NCI-H510A treated with DMSO at 0.1 percent for 48 hours (cell line): Measurements from ENCODE around the gene WWOX.

Experiments
- DNase-seq: peaks from one replicate; lab custom pipeline; 2025; lab: John Stamatoyannopoulos, UW

Gene WWOX

GRCh38 chr16:78195797-78196196 lies 96.3 kb downstream of the WWOX start:
- DNase-seq: no peak

- DNase-seq: no peak
Measured at GRCh38 chr16:78196502-78196901, 97.0 kb downstream of the WWOX start.

- peak; percentile 10 for DNase-seq
Measured at GRCh38 chr16:78198288-78198687, 98.8 kb downstream of the WWOX start.

DNA sequence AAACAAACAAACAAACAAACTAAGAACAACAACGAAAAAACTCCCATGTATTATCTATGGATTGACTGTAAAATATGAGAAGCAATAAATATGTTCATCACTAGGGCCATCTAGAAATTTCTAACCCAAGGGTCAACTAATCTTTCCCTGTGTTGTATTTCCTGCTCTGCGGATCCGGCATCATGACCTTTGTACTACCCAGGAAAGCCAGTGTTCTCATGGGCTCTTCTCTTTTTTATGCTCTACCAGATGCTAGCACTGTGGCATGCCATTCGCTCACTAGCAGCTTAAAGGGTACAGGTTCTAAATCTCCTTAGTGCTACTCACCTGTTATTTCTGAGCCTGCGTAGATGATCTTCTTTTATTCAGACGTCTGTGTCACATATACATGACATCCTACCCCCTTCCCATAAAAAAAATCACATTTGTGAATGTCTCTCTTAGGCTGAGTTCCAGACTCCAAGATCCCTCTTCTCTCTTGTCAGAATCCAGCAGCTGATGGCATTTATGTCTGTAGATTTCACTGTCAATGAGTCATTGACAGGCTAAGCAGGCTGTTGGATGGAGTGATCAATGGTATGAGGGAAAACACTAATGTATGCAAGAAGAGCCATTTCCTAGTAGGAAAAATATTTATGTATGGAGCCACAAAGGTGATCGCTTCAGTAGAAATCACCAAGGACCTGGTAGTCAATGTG lies 100.0 kb downstream of the WWOX start:
- no peak for DNase-seq

DNA sequence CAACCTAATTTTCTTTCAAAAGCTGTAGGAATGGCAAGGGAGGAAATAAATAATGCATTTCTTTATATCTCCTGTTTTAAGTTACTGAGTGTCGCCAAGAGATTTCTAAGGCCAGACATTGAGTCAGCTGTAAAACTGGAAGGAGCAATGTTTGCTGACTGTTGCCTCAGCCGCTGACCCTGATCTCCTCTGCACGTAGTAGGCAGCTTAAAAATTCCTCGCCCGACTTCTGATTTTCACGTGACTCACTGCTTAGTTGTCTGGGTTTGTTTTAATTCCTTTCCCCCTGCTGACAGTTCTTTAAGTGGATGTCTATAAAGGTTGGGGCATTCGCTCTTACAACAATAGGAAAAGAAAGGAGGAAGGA lies 100.6 kb downstream of the WWOX start:
- DNase-seq: no peak

DNA sequence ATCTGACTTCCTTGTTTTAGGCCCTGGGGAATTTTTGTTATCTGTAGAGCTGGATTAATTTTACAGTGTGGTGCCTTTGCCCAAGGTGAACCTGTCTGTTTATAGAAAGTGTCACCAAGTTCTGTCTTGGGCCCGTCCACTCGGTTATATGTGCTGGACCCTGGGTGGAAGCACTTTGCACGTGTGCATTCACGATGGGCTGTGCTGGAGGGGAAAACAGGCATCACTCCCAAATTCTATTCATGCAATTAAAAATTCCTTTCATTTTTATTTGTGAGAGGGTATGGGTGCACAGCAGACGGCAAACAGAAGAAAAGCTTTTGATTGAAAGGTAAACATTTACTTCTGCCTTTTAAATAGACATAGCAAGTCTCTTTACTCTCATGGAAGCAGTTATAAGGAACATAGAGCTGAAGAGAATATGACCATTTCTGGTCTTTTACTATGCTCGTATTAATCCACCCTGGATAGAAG lies 101.2 kb downstream of the WWOX start:
- peak; percentile 13 for DNase-seq

DNA sequence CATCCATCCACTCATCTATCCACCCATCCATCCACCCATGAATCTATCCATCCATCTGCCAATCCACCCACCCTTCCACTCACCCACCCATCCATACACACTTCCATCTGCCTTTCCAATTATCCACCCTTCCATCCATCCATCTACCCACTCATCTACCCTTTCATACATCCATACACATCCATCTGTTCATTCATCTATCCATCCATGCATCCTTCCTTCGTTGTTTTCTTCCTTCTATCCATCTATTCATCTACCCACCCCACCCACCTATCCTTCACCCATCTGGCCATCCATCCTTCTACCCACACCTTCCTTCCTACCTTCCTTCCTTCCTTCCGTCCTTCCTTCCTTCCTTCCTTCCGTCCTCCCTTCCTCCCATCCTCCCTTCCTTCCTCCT lies 106.1 kb downstream of the WWOX start:
- DNase-seq: no peak

- no peak for DNase-seq
Measured at GRCh38 chr16:78206623-78207223, 107.3 kb downstream of the WWOX start.

- DNase-seq: peak; percentile 29
Measured at GRCh38 chr16:78209951-78210661, 110.7 kb downstream of the WWOX start.

DNA sequence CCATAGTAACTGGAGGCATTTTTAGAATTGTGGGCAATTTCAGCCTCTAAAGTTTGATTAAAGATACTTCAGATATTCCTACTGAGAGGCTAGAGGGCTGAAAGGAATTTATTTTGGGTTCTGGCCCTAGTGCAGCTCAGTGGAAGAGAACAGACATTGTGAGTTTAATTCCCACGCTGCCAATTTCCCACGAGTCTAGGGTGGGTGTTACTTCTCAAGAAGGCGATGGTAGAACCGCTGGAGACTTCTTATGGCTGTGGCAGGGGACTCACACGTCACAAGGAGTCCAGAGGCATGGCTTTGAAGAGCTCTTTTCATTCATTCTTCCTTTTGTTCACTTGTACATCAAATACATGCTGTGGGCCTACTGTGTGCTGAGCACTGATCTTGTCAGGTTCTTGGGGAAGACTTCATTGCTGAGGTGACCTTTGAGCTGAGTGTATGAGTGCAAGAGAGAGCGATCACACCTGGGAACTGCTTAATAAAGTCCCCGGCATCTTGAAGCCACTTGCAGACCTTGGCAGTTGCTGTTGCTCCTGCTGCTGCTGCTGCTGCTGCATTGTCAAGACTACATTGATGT lies 111.7 kb downstream of the WWOX start:
- no peak for DNase-seq

GRCh38 chr16:78211946-78212345 lies 112.5 kb downstream of the WWOX start:
- no peak for DNase-seq

- DNase-seq: no peak
Measured at GRCh38 chr16:78212674-78213073, 113.2 kb downstream of the WWOX start.

DNA sequence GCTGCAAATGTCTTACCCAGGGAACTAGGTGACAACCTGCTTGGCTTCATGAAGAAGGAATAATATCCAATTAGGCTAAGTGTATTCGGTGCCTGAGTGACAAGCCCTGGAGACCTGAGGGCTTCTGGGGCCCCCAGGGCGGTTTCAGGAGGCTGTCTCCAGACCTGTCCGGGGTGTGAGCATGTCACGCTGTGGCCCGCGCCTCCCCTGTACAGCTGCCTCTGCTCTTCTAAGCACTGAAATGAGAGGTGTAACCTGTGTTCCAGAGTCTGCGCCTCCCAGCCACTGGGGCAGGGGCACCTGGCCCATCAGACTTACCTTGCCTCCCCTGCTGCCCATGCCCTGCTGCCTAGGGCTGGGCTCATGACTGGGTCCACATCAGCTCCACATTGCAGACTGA lies 114.3 kb downstream of the WWOX start:
- no peak for DNase-seq

DNA sequence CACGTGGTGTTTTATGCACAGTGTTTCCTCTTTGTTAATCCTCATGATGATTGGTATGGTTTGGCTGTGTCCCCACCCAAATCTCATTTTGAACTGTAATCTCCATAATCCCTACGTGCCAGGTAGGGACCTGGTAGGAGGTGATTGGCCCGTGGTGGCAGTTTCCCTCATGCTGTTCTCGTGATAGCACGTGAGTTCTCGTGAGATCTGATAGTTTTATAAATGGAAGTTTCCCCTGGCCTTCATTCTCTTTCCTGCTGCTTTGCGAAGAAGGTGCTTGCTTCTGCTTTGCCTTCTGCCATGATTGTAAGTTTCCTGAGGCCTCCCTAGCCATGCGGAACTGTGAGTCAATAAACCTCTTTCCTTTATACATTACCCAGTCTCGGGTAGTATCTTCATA lies 115.8 kb downstream of the WWOX start:
- DNase-seq: no peak

DNA sequence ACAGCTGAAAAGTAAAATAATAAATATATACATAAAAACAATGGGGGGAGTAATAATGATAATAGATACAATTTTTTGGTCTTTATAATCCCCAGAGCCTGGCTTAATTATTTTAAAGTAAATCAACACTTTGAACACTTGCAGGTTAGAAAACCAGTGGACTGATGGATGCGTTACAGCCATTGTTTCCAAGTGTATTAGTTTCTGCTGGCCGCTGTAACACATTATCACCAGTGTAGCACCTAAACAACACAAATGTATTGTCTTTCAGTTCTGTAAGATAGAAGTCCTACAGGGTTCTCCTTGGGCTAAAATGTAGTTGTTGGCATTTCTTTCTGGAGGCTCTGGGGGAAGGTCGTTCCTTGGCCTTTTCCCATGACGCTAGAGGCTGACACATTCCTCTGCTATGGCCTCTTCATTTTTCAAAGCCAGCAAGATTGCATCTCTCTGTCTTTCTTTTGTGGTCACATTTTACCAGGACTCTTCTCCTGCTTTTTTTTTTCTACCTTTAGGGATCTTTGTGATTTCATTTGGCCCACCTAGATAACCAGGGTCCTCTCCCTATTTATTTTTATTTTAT lies 116.8 kb downstream of the WWOX start:
- no peak for DNase-seq

- no peak for DNase-seq
Measured at GRCh38 chr16:78217276-78217675, 117.8 kb downstream of the WWOX start.

- no peak for DNase-seq
Measured at GRCh38 chr16:78218279-78218678, 118.8 kb downstream of the WWOX start.

DNA sequence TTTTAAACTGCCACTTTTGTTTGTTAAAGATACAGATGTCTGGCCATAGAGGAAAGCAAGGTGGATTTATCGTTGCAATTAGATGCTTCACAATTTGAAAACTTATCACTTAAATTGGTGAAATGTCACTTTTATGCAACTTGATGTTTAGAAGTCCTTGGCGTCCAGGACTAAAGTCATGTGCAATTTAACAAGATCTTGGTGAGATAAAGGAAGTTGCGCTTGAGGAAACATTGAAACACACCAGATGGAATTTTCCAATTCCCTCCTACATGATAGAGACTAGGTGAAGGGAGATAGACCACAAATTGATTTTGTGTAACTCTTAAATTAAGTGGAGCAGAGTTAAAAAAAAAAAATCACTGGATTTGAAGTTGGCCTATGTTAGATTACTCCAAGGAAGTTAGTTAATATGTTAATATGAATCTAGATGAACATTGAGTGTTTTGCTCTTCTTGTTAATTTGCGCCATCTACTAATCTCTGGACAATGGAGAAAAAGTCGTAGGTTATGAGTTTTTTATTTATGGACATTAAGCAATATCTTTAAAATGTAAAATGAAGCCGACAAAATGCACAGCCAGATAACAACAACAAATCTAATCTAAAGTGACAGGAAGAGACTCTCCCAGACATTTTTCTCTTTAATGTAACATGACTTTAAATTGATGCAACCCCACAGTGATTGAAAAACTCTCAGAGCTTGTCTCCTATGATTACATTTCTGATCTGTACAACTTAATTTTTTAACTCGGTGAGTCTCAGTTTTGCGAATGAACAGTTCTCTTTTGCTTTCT lies 119.6 kb downstream of the WWOX start:
- no peak for DNase-seq

- no peak for DNase-seq
Measured at GRCh38 chr16:78220571-78220970, 121.1 kb downstream of the WWOX start.

DNA sequence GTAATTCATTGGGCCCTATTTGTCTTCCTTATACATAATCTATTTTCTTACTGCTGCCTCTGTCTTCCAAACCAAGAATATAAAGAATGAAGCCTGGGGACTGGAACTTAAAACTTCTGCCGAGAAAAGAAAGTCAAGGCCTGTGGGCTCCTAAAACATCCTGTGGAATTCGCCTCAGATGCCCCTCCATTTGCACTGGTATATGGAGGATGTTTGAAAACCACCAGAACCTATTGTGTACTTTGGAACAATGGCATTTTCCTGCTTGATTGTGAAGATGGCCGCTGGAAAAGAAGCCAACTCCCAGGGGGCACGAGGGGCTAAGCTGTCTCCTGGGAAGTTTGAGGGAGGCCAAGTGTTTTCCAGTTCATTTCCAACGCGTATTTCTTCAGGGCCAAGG lies 122.4 kb downstream of the WWOX start:
- no peak for DNase-seq

DNA sequence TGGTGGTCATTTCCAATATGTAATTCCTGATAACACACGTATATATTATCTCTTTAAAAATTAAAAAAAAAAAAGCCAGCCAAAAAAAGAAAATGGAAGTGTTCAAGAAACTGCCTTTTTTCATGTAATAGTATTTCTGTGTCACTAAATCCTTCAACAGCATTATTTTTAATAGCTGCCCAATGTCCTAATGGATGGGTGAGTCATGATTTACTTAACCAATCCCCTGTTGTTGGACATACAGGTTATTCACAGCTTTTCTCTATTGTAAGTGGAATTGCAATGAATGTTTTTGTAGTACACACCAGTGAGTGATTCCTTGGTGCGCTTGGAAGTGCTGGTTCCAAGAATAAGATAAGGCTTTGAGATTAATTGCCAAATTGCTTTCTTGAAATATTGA lies 124.9 kb downstream of the WWOX start:
- DNase-seq: no peak

DNA sequence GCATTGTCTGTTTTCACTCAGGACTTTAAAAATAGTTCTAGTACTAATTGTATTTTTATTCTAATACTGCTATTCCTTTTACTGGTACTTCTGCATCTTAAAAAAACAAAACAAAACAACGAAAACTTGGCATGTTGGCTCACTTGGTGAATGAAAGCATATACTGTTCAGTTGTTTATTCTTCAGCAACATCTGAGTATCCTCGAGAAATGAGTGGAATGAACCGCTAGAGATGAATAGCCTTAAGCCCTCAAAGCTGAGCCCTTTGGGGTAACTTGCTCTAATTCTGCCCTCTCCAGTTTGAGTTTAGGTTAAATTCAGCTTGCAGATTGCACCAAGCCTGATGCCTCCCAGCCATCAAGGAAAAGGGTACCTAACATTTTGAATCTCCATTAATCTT lies 126.5 kb downstream of the WWOX start:
- no peak for DNase-seq
